ENCODE measurements around the gene ADCY2. TPM values are rescaled to one million over a fixed set of nuclear protein-coding genes. Genes with fewer than 3 reads are reported as not detected.

The ADCY2 gene
- polyA plus RNA-seq, 1 of the 3 experiments (the other 2 are of a cell fraction): not detected

GRCh38 chr5:7872517-7873130, 476.7 kb downstream of the ADCY2 start:
- no peaks in the 10 kb centered on the region for H3K9me3 ChIP-seq
- peaks cover 0 to 11% of the 10 kb centered on the region in 2 experiments; a peak in 2 of 4 replicates for H3K4me1 ChIP-seq (ENCODE audit: control insufficient read depth in 1 of 2, insufficient read depth in 2 of 2, low read depth in 1 of 2, low read length in 1 of 2)
- H3K27ac ChIP-seq (ENCODE audit: low read depth in 2 of 2, low read length in 1 of 2): no peak overlapping the region; a peak in 1 of 4 replicates
- DNase-seq: no peak
- H3K79me2 ChIP-seq (ENCODE audit: insufficient read depth): peaks cover 81% of the 10 kb centered on the region
- no peaks in the 10 kb centered on the region for H3K27me3 ChIP-seq (ENCODE audit: insufficient read depth)
- TF ChIP-seq SMC3 (IDR thresholded peaks at IDR 0.05; ENCODE audit: low read depth, low read length): no peak
- no peak for TF ChIP-seq RCOR1 (IDR thresholded peaks at IDR 0.05; ENCODE audit: low read length)
- no peak for TF ChIP-seq POLR2AphosphoS5 (IDR thresholded peaks at IDR 0.05; ENCODE audit: low read depth, low read length)
- TF ChIP-seq TCF12 (IDR thresholded peaks at IDR 0.05): no peak
- no peak for TF ChIP-seq IRF3 (IDR thresholded peaks at IDR 0.05; ENCODE audit: low read depth, low read length)
- no peak for TF ChIP-seq FOXJ3 (CRISPR knock-in tag; IDR thresholded peaks at IDR 0.05)
- no peak for TF ChIP-seq EZH2phosphoT487 (IDR thresholded peaks at IDR 0.05; ENCODE audit: borderline replicate concordance, low read depth)
- no peak for TF ChIP-seq SIN3A (IDR thresholded peaks at IDR 0.05; ENCODE audit: borderline replicate concordance, low read depth, low read length)
- no peak for TF ChIP-seq RXRA (IDR thresholded peaks at IDR 0.05; ENCODE audit: borderline replicate concordance, low read depth)
- no peak for TF ChIP-seq FOXM1 (IDR thresholded peaks at IDR 0.05; ENCODE audit: low read depth)
- no peak for TF ChIP-seq TEAD4 (IDR thresholded peaks at IDR 0.05; ENCODE audit: borderline replicate concordance, insufficient read depth)
- no peak for TF ChIP-seq NFIC (IDR thresholded peaks at IDR 0.05; ENCODE audit: borderline replicate concordance)
- CTCF ChIA-PET: interaction anchor here (1.1 to 4.3 kb wide), 2 partner anchors 14 to 15 kb away, joined by 4 to 21 read pairs; no protein-coding TSS in a partner anchor
- WGBS (ENCODE audit: low lambda C conversion rate): 87% methylated on average over 4 of the region's 4 CpGs
- H3K9me2 ChIP-seq: no peaks in the 10 kb centered on the region
- H3K36me3 ChIP-seq (replicated peaks in 1 of 2; ENCODE audit: control insufficient read depth in 1 of 2, insufficient read depth in 2 of 2, low read length in 1 of 2): peaks cover 30 to 57% of the 10 kb centered on the region in 2 experiments
- H3K4me3 ChIP-seq (ENCODE audit: low read depth in 2 of 2, low read length in 1 of 2): no peak overlapping the region
- no peak overlapping the region for H3K4me2 ChIP-seq
- H3K9ac ChIP-seq: no peak overlapping the region
- peaks cover 20% of the 10 kb centered on the region for H4K20me1 ChIP-seq (ENCODE audit: insufficient read depth)
- POLR2A ChIA-PET: no interaction called here
- no peaks in the 10 kb centered on the region for H3F3A ChIP-seq (replicated peaks; ENCODE audit: insufficient read depth)
- H2AFZ ChIP-seq (ENCODE audit: low read depth): no peak overlapping the region

GRCh38 chr5:7873216-7873615, 477.3 kb downstream of the ADCY2 start:
- no peaks in the 10 kb centered on the region for H3K9me2 ChIP-seq
- WGBS (ENCODE audit: low lambda C conversion rate): 88% methylated on average over 9 of the region's 9 CpGs
- DNase-seq: no peak
- peaks cover 20% of the 10 kb centered on the region for H4K20me1 ChIP-seq (ENCODE audit: insufficient read depth)
- no peaks in the 10 kb centered on the region for H3F3A ChIP-seq (replicated peaks; ENCODE audit: insufficient read depth)
- H3K4me1 ChIP-seq (ENCODE audit: control insufficient read depth in 1 of 2, insufficient read depth in 2 of 2, low read depth in 1 of 2, low read length in 1 of 2): peaks cover 0 to 6% of the 10 kb centered on the region in 2 experiments; a peak in 3 of 4 replicates
- peaks cover 31 to 63% of the 10 kb centered on the region in 2 experiments for H3K36me3 ChIP-seq (replicated peaks in 1 of 2; ENCODE audit: control insufficient read depth in 1 of 2, insufficient read depth in 2 of 2, low read length in 1 of 2)
- no peaks in the 10 kb centered on the region for H3K27me3 ChIP-seq (ENCODE audit: insufficient read depth)
- H3K9ac ChIP-seq: no peak overlapping the region
- H3K79me2 ChIP-seq (ENCODE audit: insufficient read depth): peaks cover 75% of the 10 kb centered on the region
- TF ChIP-seq SMC3 (IDR thresholded peaks at IDR 0.05; ENCODE audit: low read depth, low read length): no peak
- TF ChIP-seq USF2 (IDR thresholded peaks at IDR 0.05; ENCODE audit: borderline replicate concordance, low read depth, low read length): no peak
- TF ChIP-seq YY1 (IDR thresholded peaks at IDR 0.05; ENCODE audit: low read depth): no peak
- TF ChIP-seq TEAD4 (IDR thresholded peaks at IDR 0.05; ENCODE audit: borderline replicate concordance, insufficient read depth): no peak
- TF ChIP-seq TCF12 (IDR thresholded peaks at IDR 0.05): no peak
- CTCF ChIA-PET: interaction anchor here (1.0 to 1.5 kb wide), 3 partner anchors 14 to 16 kb away, joined by 3 to 4 read pairs (median 4); no protein-coding TSS in a partner anchor
- no peak overlapping the region for H2AFZ ChIP-seq (ENCODE audit: low read depth)
- POLR2A ChIA-PET: no interaction called here
- H3K4me2 ChIP-seq: no peak overlapping the region
- no peak overlapping the region for H3K4me3 ChIP-seq (ENCODE audit: low read depth in 2 of 2, low read length in 1 of 2)
- no peaks in the 10 kb centered on the region for H3K9me3 ChIP-seq
- H3K27ac ChIP-seq (ENCODE audit: low read depth in 2 of 2, low read length in 1 of 2): no peak overlapping the region

All from SK-N-SH (cell line).